Activated CD4-positive, alpha-beta memory T cell treated with anti-CD3 and anti-CD28 coated beads, Interleukin-2, amount 10 ng/mL, durations not matched to agents 7 days and 5 days (primary cell): ENCODE results near the gene STK39. TPM values are rescaled to one million over a fixed set of nuclear protein-coding genes. Genes with fewer than 3 reads are reported as not detected.

Experiments used
- CTCF ChIA-PET: fragments of 350-600 bp; sonication (Branson Sonifier 250); formaldehyde crosslinking; loops from one replicate; lab custom pipeline; 2021; ENCODE audit warnings: antibody characterized with exemption, inconsistent platforms; lab: Charles Lee
- POLR2A ChIA-PET: fragments of 350-600 bp; sonication (Branson Sonifier 250); formaldehyde crosslinking; loops from one replicate; lab custom pipeline; 2021; ENCODE audit warnings: antibody characterized with exemption; lab: Charles Lee
- DNase-seq: peaks from one replicate; pipeline ENCODE4 v3.0.0-alpha.2; 2020
- H3K27ac Mint-ChIP-seq: one replicate; pipeline ENCODE4 v1.8.0; 2021; ENCODE audit warnings: mild to moderate bottlenecking, mixed read lengths
- H3K27me3 Mint-ChIP-seq: one replicate; pipeline ENCODE4 v1.8.0; 2021; ENCODE audit warnings: mixed read lengths
- H3K36me3 Mint-ChIP-seq: one replicate; pipeline ENCODE4 v1.8.0; 2021; ENCODE audit warnings: low read depth, mixed read lengths
- H3K4me1 Mint-ChIP-seq: one replicate; pipeline ENCODE4 v1.8.0; 2021; ENCODE audit warnings: mixed read lengths
- H3K4me3 Mint-ChIP-seq: one replicate; pipeline ENCODE4 v1.8.0; 2021; ENCODE audit warnings: mild to moderate bottlenecking, mixed read lengths
- H3K9me3 Mint-ChIP-seq: one replicate; pipeline ENCODE4 v1.8.0; 2021; ENCODE audit warnings: mixed read lengths
- total RNA-seq, 2 experiments: library from RNA; stranded (reverse); gene quantifications; one replicate each; pipeline ENCODE4 v1.2.3, GENCODE V29; 2021

Gene STK39
- total RNA-seq, 2 experiments from 2014 or later: 43.0 to 45.5 TPM

DNA sequence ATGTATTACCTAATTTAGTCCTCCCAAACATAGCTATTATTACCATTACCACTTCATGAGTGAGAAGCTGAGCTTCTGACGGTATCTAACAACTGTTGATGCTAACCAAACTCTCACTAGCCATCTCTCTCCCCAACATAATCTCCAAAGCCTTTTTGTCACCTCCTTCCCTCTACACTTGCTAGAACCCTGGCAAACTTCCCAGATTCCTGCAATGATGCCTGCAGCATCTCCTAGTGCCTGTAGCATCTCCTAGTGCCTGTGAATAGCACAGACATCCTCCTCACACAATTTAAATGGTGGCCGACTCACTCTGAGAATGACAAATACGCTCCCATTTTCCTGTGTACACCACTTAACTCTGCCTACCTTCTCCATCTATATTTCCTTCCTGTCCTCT, 126.7 kb downstream of the STK39 start:
- no peaks in the 10 kb centered on the region for H3K27me3 Mint-ChIP-seq
- no peak for DNase-seq

DNA sequence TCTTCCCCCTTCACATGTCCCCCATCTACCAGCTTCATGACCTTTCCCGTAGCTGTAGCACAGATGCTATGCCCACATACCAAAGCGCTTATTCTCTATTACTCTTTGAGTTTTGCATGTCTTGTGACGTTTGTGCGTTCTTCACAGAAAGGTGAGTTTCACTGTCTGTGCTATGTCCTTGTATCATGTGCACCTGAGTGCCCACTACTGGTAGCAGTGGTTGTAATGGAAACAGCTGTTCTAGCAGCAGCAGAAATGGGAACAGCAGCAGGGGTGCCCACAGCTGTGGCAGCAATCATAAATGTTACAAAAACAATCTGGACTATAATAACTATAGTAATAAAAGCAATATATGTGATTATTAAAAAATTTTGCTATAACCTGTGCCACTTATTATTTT, 127.1 kb downstream of the STK39 start:
- CTCF ChIA-PET: interaction anchor here (1.0 to 4.0 kb wide), 12 partner anchors 9 to 231 kb away, joined by 3 to 38 read pairs (median 6); no protein-coding TSS in a partner anchor
- H3K27ac Mint-ChIP-seq: no peak overlapping the region

More for the DNA sequence above, 126.7 kb downstream of the STK39 start:
- ChIA-PET POLR2A (no interaction called here), CTCF (interaction anchor here (1.0 to 4.0 kb wide), 8 partner anchors 10 to 231 kb away, joined by 3 to 29 read pairs (median 5); no protein-coding TSS in a partner anchor)
- H3K27ac Mint-ChIP-seq: no peak overlapping the region
- H3K36me3 Mint-ChIP-seq: peaks cover 20% of the 10 kb centered on the region
- peaks cover 3% of the 10 kb centered on the region for H3K4me1 Mint-ChIP-seq
- no peak overlapping the region for H3K4me3 Mint-ChIP-seq
- H3K9me3 Mint-ChIP-seq: no peaks in the 10 kb centered on the region

DNA sequence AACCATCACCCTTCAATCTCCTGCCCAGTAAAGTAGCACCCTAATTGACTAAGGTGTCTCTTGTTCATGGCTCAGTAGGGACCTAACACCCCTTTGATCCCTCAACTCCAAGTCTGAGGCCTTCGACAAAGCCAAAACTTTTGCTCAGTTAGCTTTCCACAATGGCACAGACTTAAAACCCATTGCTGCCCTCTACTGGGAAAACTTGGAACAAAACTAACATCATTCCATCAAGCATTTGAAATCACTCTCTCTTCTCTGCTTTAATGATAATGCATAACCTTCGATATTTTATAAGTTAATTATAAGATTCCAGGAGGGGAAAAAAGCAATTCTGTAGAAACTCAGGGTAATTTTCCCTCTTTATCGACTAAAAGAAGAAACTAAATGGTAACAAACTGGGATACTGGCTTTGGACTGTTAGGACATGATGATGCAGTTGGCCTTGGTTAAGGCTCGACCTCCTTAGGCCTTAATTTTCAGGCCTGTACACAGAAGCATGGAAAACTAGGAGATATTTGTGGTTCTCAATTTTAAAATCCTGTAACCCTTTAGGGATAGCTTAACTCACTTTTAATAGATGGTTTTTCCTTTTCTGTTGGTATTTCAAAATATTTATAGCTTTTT, 127.8 kb downstream of the STK39 start:
- ChIA-PET CTCF (interaction anchor here (0.7 to 4.0 kb wide), 31 partner anchors 8 to 1580 kb away, joined by 3 to 38 read pairs (median 4); no protein-coding TSS in a partner anchor), POLR2A (no interaction called here)
- Mint-ChIP-seq H3K36me3 (peaks cover 14% of the 10 kb centered on the region), H3K4me3 (no peak overlapping the region), H3K27ac (no peak overlapping the region), H3K9me3 (no peaks in the 10 kb centered on the region), H3K27me3 (no peaks in the 10 kb centered on the region), H3K4me1 (peaks cover under 1% of the 10 kb centered on the region)
- DNase-seq: no peak

More for the DNA sequence above, 127.1 kb downstream of the STK39 start:
- no peaks in the 10 kb centered on the region for H3K9me3 Mint-ChIP-seq
- peaks cover 18% of the 10 kb centered on the region for H3K36me3 Mint-ChIP-seq
- DNase-seq: no peak
- H3K27me3 Mint-ChIP-seq: no peaks in the 10 kb centered on the region
- H3K4me3 Mint-ChIP-seq: no peak overlapping the region
- POLR2A ChIA-PET: no interaction called here
- peaks cover 3% of the 10 kb centered on the region for H3K4me1 Mint-ChIP-seq

DNA sequence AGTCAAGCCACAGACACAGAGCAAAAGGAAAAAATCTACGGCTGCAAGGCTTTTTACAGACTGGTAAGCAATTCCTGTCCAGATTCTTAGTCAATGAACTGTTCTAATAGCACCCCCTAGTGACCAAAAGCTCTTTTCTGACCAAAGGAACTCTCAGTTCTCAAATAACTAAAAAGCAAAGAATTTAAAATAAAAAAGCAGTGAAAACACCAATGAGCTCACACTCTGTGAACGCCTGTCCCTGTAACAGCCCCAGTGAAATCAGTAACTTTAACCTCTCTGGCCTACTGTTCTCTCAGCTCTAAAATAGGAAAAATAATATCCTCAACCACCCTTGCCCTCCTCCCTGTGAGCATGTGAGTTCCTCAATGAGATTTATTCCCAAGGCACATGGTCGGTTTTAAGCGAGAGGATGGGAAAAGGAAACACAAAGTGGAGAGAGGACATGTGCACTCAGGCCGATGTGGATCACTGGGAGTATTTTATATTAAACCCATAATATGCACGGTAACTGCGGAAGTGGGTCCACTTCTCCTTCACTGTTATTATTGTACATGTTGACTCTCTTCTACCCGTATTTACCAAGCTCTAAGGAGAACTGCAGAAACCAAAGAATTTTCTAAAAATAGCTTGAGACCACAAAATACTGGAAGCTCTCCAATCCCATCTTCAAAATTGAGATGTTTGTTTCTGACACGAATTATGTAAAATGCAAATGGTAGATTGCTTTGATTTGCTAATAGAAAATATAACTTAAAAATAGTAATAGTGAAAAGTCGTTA, 128.5 kb downstream of the STK39 start:
- DNase-seq: no peak
- Mint-ChIP-seq H3K27me3 (no peaks in the 10 kb centered on the region), H3K27ac (no peak overlapping the region), H3K4me1 (no peaks in the 10 kb centered on the region), H3K36me3 (peaks cover 12% of the 10 kb centered on the region), H3K4me3 (no peak overlapping the region), H3K9me3 (no peaks in the 10 kb centered on the region)
- CTCF ChIA-PET: interaction anchor here (0.7 to 4.0 kb wide), 32 partner anchors 8 to 1579 kb away, joined by 3 to 38 read pairs (median 4); no protein-coding TSS in a partner anchor
- POLR2A ChIA-PET: no interaction called here

DNA sequence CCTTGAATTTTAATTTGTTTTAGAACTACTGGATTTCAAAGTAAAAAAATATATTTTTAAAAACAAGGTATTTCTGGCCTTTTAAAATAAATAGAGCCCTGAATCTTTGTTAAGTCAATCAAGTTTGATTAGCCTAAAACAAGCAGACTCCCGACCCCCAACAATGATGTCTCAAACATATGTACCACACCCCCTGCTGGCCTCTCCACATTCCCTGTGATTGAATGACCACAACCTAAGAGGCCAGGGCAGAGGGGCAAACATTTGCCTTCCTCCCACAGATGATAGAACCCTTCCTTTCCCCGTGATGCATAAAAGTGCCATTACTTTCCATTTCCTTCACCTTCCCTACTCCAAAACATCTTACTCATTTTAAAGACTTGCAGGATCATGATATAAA, 130.9 kb downstream of the STK39 start:
- no peaks in the 10 kb centered on the region for H3K27me3 Mint-ChIP-seq
- no peaks in the 10 kb centered on the region for H3K9me3 Mint-ChIP-seq
- no peak for DNase-seq
- no peak overlapping the region for H3K27ac Mint-ChIP-seq
- ChIA-PET POLR2A (no interaction called here), CTCF (interaction anchor here (3.5 to 3.9 kb wide), 3 partner anchors 8 to 152 kb away, joined by 18 to 38 read pairs (median 23); no protein-coding TSS in a partner anchor)
- H3K36me3 Mint-ChIP-seq: peaks cover 12% of the 10 kb centered on the region
- no peaks in the 10 kb centered on the region for H3K4me1 Mint-ChIP-seq
- H3K4me3 Mint-ChIP-seq: no peak overlapping the region

DNA sequence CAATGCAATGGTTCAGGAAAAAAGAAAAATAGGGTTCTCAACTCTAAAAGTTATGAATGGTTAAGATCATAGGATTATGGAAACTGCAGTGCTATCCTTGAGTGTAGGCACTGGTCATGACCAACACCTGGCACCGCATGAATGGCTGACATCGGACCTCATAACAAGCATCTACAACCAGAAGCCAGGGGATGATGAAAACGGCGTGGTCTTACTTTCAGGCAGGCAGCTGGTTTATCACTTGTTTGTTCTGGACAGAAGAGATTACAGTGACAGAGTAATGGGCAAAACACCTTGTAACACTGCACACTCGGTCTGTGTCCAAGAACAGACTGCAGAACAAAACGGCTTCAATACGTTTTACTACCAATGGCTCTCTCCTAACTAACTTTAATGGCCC, 132.8 kb downstream of the STK39 start:
- Mint-ChIP-seq H3K9me3 (no peaks in the 10 kb centered on the region), H3K4me1 (no peaks in the 10 kb centered on the region), H3K36me3 (peaks cover 12% of the 10 kb centered on the region), H3K27me3 (no peaks in the 10 kb centered on the region), H3K4me3 (no peak overlapping the region), H3K27ac (no peak overlapping the region)
- ChIA-PET POLR2A (no interaction called here), CTCF (no interaction called here)
- DNase-seq: no peak

DNA sequence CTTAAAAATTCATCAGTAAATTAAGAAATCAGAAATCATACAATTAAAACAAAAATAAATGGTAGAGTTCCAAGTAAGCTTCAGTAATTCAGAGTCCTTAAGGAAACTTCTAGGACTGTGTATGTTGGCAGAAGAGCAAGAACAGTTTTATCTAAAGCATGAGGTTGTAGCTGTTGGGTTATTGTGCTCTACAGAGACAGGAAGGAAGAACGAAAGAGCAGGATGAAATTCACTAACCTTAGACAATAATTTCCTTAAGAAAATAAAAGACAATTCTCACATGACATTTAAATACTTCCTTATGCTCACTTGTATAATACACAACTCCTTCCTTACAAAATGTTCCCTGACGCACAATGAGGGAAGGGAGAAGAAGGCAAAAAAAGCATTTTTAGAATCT, 133.4 kb downstream of the STK39 start:
- Mint-ChIP-seq H3K4me1 (no peaks in the 10 kb centered on the region), H3K4me3 (no peak overlapping the region), H3K27ac (no peak overlapping the region), H3K27me3 (no peaks in the 10 kb centered on the region), H3K36me3 (peaks cover 12% of the 10 kb centered on the region), H3K9me3 (no peaks in the 10 kb centered on the region)
- ChIA-PET CTCF (interaction anchor here (0.6 kb wide), 1 partner anchor 12 kb away, joined by 3 read pairs; no protein-coding TSS in a partner anchor), POLR2A (no interaction called here)
- no peak for DNase-seq

DNA sequence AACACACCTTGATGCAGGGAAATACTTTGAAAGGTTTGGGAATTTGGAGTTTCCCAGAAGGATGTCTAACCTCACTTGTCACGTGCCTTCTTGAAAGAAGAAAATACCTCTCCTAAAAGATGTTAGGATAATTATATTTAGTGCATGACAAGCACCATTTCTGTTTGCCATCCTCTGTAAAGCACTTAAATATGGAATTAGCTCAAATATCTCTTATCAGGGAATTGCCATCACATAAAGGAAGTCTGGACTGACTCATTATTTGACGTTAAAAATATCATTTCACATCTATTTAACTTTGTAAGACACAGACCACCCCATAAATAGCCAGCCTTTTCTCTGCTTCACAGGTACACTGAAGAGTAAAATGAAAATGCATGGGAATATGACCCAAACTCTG, 140.1 kb downstream of the STK39 start:
- no peak for DNase-seq
- Mint-ChIP-seq H3K9me3 (peaks cover 2% of the 10 kb centered on the region), H3K27me3 (no peaks in the 10 kb centered on the region), H3K36me3 (peaks cover 14% of the 10 kb centered on the region), H3K27ac (no peak overlapping the region), H3K4me1 (no peaks in the 10 kb centered on the region), H3K4me3 (no peak overlapping the region)
- ChIA-PET CTCF (interaction anchor here (3.3 kb wide), 1 partner anchor 11 kb away, joined by 23 read pairs; no protein-coding TSS in a partner anchor), POLR2A (no interaction called here)

DNA sequence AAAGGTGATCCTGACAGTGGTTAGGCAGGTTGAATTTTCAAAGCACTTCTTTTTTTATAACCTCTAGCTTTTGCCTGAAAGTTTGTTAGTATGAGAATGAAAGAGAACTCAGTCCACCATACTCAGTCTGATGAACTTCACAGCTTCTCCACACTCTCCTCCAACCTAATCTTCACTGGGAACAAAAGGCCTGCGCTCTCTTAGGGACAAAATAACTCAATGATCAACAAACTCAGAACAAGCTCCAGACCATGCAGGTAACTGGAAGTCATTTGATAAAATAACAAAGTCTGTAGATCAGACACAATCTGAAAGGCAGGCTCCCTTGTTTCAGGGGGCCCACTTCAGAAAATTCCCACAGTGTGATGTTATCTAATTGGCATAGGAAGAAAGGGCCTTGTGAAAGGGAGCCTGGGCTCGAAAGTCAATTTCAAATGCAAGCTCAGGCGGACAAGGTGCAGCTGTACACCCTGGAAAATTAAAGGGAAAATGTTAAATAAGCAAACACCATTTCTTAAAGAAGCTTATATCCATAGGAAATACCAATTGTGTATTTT, 142.2 kb downstream of the STK39 start:
- ChIA-PET CTCF (interaction anchor here (2.5 kb wide), 1 partner anchor 13 kb away, joined by 18 read pairs; no protein-coding TSS in a partner anchor), POLR2A (no interaction called here)
- peaks cover 5% of the 10 kb centered on the region for H3K9me3 Mint-ChIP-seq
- no peak for DNase-seq
- no peak overlapping the region for H3K4me3 Mint-ChIP-seq
- no peak overlapping the region for H3K27ac Mint-ChIP-seq
- no peaks in the 10 kb centered on the region for H3K27me3 Mint-ChIP-seq
- H3K36me3 Mint-ChIP-seq: peaks cover 27% of the 10 kb centered on the region
- no peaks in the 10 kb centered on the region for H3K4me1 Mint-ChIP-seq

DNA sequence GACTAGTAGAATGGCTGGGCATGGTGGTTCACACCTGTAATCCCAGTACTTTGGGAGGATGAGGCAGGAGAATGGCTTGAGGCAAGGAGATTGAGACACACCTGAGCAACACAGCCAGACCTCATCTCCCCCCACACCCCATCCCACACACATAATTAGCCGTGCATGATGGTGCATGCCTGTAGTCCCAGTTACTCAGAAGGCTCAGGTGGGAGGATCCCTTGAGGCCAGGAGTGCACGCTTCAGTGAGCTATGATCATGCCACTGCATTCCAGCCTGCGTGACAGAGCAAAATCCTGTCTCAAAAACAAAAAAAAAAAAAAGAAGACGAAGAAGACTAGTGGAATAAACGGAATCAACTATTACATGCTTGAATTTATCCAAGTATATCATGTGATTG, 150.0 kb downstream of the STK39 start:
- no peak for DNase-seq
- no peaks in the 10 kb centered on the region for H3K4me1 Mint-ChIP-seq
- no peak overlapping the region for H3K4me3 Mint-ChIP-seq
- H3K27me3 Mint-ChIP-seq: no peaks in the 10 kb centered on the region
- H3K36me3 Mint-ChIP-seq: peaks cover 29% of the 10 kb centered on the region
- no peak overlapping the region for H3K27ac Mint-ChIP-seq
- peaks cover 3% of the 10 kb centered on the region for H3K9me3 Mint-ChIP-seq
- POLR2A ChIA-PET: no interaction called here
- CTCF ChIA-PET: interaction anchor here (1.2 kb wide), 1 partner anchor 153 kb away, joined by 4 read pairs; no protein-coding TSS in a partner anchor

DNA sequence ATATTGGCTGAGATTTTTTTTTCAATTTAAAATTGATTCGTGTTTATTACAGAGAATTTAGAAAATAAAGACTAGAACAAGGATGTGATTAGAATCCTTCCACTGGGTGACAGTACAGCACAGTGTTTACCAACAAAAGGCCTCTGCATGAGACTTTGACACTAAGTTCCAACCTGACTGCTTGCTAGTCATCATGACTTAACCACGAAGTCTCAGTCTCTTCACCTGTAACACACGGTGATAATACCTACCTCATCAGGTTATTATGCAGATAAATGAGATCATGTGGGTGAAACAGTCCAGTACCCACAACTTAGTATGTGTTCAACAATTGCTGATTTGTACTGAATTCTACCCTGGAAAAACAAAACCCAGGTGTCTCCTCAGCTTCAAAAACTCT, 151.2 kb downstream of the STK39 start:
- H3K4me3 Mint-ChIP-seq: no peak overlapping the region
- H3K27me3 Mint-ChIP-seq: no peaks in the 10 kb centered on the region
- H3K4me1 Mint-ChIP-seq: peaks cover under 1% of the 10 kb centered on the region
- H3K27ac Mint-ChIP-seq: no peak overlapping the region
- peaks cover 22% of the 10 kb centered on the region for H3K36me3 Mint-ChIP-seq
- no peak for DNase-seq
- ChIA-PET CTCF (no interaction called here), POLR2A (no interaction called here)
- no peaks in the 10 kb centered on the region for H3K9me3 Mint-ChIP-seq

DNA sequence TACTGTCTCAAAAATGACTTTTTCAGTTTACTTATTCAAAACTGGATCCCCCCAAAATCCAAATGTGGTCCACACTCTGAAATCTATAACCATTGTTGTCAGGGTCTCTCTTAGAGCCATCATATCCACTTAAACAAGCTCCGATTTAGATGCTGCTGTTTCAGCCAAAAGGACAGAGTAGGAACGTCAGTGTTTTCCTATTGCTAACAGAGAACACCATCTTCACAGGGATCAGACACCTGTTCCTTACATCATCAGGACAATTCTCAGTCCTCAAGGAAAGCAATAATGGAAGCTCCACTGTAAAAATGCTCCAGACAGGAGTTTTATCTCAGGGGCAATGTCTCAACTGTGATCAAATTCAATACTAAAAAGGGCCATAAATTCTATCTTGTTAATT, 155.4 kb downstream of the STK39 start:
- Mint-ChIP-seq H3K9me3 (no peaks in the 10 kb centered on the region), H3K4me3 (no peak overlapping the region), H3K27me3 (no peaks in the 10 kb centered on the region), H3K4me1 (peaks cover 27% of the 10 kb centered on the region), H3K36me3 (peaks cover 34% of the 10 kb centered on the region), H3K27ac (no peak overlapping the region)
- CTCF ChIA-PET: interaction anchor here (2.2 kb wide), 1 partner anchor 27 kb away, joined by 9 read pairs; no protein-coding TSS in a partner anchor
- POLR2A ChIA-PET: interaction anchor here (0.9 kb wide), 1 partner anchor 119 kb away, joined by 3 read pairs; no protein-coding TSS in a partner anchor
- no peak for DNase-seq
